OCI-LY7 (cell line): ENCODE measurements around the gene CORO2B. TPM values are rescaled to one million over a fixed set of nuclear protein-coding genes. Genes with fewer than 3 reads are reported as not detected.
A peak's percentile ranks its signal among the peaks of the same experiment; 100 is the strongest.

Source experiments
- BruUV-seq: library from RNA; stranded (reverse); fragments of 400-500 nt; replicated peaks from 2 replicates; lab custom pipeline; 2021; lab: Mats Ljungman, UMichigan
- CTCF ChIA-PET: fragments of 300-600 bp; sonication (Branson Sonifier 250); formaldehyde crosslinking; loops from one replicate; lab custom pipeline; 2022; ENCODE audit warnings: antibody characterized with exemption; ENCODE audit not compliant: unreplicated experiment; lab: Charles Lee
- POLR2A ChIA-PET: fragments of 300-600 bp; sonication (Branson Sonifier 250); formaldehyde crosslinking; loops from one replicate; lab custom pipeline; 2022; ENCODE audit warnings: antibody characterized with exemption; lab: Charles Lee
- DNase-seq: peaks from one replicate; pipeline ENCODE4 v3.0.0-alpha.2; 2015; ENCODE audit warnings: low spot score
- H2AFZ ChIP-seq: fragments of 200-600 bp; sonication (generic), shearing (Covaris generic); 2 replicates; pipeline ENCODE4 v1.6.1; 2014; ENCODE audit warnings: mild to moderate bottlenecking, antibody characterized with exemption, low read length, moderate library complexity
- H3K27ac ChIP-seq: fragments of 200-600 bp; sonication (generic); 2 replicates; pipeline ENCODE4 v1.5.1; 2014; ENCODE audit warnings: mixed run types, low read depth, mild to moderate bottlenecking, moderate library complexity, low read length, inconsistent platforms; ENCODE audit not compliant: poor library complexity, severe bottlenecking
- H3K36me3 ChIP-seq: fragments of 200-600 bp; sonication (generic); 2 replicates; pipeline ENCODE4 v1.6.1; 2014; ENCODE audit warnings: mild to moderate bottlenecking, antibody characterized with exemption, low read length, moderate library complexity, mixed read lengths; ENCODE audit not compliant: insufficient read depth
- H3K4me1 ChIP-seq: fragments of 200-600 bp; sonication (generic); 2 replicates; pipeline ENCODE4 v1.5.1; 2014; ENCODE audit warnings: mild to moderate bottlenecking, low read length; ENCODE audit not compliant: insufficient read depth, poor library complexity, severe bottlenecking
- H3K4me2 ChIP-seq: fragments of 200-600 bp; sonication (generic); 2 replicates; pipeline ENCODE4 v1.6.1; 2014; ENCODE audit warnings: mild to moderate bottlenecking, low read length
- H3K4me3 ChIP-seq: fragments of 200-600 bp; sonication (generic); 2 replicates; pipeline ENCODE4 v1.5.1; 2014; ENCODE audit warnings: mild to moderate bottlenecking, low read depth, low read length; ENCODE audit not compliant: poor library complexity, severe bottlenecking
- H3K79me2 ChIP-seq: fragments of 200-600 bp; sonication (generic); 2 replicates; pipeline ENCODE4 v1.6.1; 2016; ENCODE audit warnings: low read depth, mild to moderate bottlenecking, low read length, moderate library complexity, mixed read lengths; ENCODE audit not compliant: insufficient read depth
- H3K9me2 ChIP-seq: fragments of 200-600 bp; sonication (generic); 2 replicates; pipeline ENCODE4 v1.6.1; 2016; ENCODE audit warnings: mild to moderate bottlenecking, low read length, mixed read lengths; ENCODE audit not compliant: insufficient read depth
- H3K9me3 ChIP-seq: fragments of 200-600 bp; sonication (generic); 2 replicates; pipeline ENCODE4 v1.6.1; 2014; ENCODE audit warnings: mild to moderate bottlenecking, mixed run types, low read length, mixed read lengths
- H4K20me1 ChIP-seq: fragments of 200-600 bp; sonication (generic); 2 replicates; pipeline ENCODE4 v1.6.1; 2014; ENCODE audit warnings: mild to moderate bottlenecking, antibody characterized with exemption, low read length, moderate library complexity, mixed read lengths; ENCODE audit not compliant: insufficient read depth
- EZH2phosphoT487 ChIP-seq: fragments of 200-600 bp; sonication (generic); IDR thresholded peaks from 2 replicates; pipeline ENCODE4 v1.6.1; 2018; ENCODE audit warnings: low read depth, borderline replicate concordance, mild to moderate bottlenecking, mixed run types, antibody characterized with exemption, low read length, moderate library complexity, mixed read lengths
- intact Hi-C: fragments of 100-400 bp; cut with micrococcal nuclease; formaldehyde crosslinking; loops from one replicate; pipeline ENCODE4 v1.10.0; 2022; ENCODE audit not compliant: unreplicated experiment
- total RNA-seq, 2 experiments: library from RNA; depleted of rRNA in 1 of 2; stranded (reverse); fragments of >200 nt in 1 of 2; shearing (Covaris generic) in 1 of 2; gene quantifications; 2 replicates each; pipeline ENCODE4 v1.2.3, GENCODE V29; 2014 to 2022
- TF ChIP-seq, protein P1 (sequence below): fragments of 200-600 bp; sonication (generic); conservative IDR thresholded peaks from 2 replicates; pipeline ENCODE4 v1.5.1; 2014; ENCODE audit warnings: mild to moderate bottlenecking, antibody characterized with exemption, low read length, moderate library complexity, mixed read lengths

The CORO2B gene
- total RNA-seq, 2 experiments from 2014 or later = 7.4 to 12.5 TPM

DNA sequence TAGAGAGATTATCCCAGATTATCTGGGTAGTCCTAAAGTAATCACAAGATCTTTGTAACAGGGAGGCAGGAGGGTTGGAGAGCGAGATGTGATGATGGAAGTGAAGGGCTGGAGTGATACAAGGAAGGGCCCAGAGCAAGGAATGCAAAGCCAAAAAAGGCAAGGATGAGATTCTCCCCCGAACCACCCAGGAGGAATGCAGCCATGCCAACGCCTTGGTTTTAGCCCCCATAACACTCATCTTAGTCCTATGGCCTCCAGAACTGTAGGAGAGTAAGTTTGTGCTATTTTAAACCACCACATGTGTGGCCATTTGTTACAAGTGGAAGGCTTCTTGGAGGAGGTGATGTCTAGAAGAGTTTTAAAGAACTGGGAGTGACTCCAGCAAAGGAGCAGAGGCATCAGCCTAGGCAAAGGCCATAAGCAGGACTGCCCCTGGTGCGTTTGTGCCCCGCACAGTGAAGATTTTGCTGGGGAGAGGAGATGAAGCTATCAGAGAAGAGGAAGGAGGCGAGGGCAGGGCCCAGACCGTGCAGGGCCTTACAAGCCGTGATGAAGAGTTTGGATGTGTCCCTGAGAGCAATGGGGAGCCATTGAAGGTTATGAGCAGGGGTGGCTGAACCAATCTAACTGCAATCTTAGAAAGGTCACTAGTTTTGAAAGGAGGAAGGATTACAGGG is 25.3 kb upstream of the CORO2B start:
- intact Hi-C loops = loop anchor here (5.0 kb wide), 1 partner anchor 246 kb away; no protein-coding TSS in a partner anchor
- Histone ChIP-seq H4K20me1 (no peaks in the 10 kb centered on the region), H3K4me2 (no peak overlapping the region), H3K27ac (no peak overlapping the region), H3K4me3 (no peak overlapping the region), H3K9me3 (no peaks in the 10 kb centered on the region), H3K9me2 (no peaks in the 10 kb centered on the region), H3K36me3 (no peaks in the 10 kb centered on the region), H2AFZ (no peak overlapping the region), H3K4me1 (peaks cover 15% of the 10 kb centered on the region), H3K79me2 (no peaks in the 10 kb centered on the region)
- DNase-seq = no peak
- no peak for TF ChIP-seq EZH2phosphoT487
- TF ChIP-seq, protein P1, sequence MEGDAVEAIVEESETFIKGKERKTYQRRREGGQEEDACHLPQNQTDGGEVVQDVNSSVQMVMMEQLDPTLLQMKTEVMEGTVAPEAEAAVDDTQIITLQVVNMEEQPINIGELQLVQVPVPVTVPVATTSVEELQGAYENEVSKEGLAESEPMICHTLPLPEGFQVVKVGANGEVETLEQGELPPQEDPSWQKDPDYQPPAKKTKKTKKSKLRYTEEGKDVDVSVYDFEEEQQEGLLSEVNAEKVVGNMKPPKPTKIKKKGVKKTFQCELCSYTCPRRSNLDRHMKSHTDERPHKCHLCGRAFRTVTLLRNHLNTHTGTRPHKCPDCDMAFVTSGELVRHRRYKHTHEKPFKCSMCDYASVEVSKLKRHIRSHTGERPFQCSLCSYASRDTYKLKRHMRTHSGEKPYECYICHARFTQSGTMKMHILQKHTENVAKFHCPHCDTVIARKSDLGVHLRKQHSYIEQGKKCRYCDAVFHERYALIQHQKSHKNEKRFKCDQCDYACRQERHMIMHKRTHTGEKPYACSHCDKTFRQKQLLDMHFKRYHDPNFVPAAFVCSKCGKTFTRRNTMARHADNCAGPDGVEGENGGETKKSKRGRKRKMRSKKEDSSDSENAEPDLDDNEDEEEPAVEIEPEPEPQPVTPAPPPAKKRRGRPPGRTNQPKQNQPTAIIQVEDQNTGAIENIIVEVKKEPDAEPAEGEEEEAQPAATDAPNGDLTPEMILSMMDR = no peak
- no TSS peak for BruUV-seq
- CTCF ChIA-PET = interaction anchor here (0.8 to 3.2 kb wide), 3 partner anchors 38 to 120 kb away, joined by 3 to 19 read pairs (median 4); no protein-coding TSS in a partner anchor
- POLR2A ChIA-PET = interaction anchor here (0.7 kb wide), 1 partner anchor 121 kb away, joined by 7 read pairs; no protein-coding TSS in a partner anchor

DNA sequence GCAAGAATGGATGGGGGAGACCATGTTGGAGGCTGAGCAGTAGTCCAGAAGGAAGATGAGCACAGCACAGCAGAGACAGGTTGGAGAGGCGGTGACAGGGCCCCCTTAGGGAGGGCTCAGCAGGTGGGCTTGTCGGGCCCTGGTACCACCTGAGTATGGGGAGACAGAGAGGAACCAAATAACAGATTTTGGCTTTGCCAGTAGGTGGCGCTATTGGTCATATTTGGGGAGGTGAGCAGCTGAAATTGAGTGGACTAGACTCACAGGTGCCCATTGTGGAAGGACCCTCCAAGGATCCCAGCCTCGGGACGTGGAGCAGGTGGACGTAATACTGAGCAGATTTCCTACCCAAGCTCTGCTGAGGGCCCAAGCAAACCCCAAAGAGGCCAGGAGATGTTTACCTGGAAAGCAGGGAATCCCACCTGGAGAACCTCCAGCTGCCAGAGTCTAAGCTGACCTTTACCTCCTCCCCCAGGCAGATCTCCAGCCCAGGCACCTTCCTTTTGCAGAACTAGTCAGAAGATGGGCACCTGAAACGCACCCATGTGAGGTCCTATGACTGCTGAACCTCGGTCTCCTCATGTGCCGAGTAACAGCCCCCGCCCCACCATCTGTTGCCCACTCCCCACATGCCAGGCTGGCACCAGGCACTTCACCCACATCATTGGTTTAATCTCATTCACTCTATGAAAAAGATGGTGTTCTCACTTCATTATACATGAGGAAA is 24.6 kb upstream of the CORO2B start:
- intact Hi-C loops = loop anchor here (1.0 to 5.0 kb wide), 4 partner anchors 120 to 371 kb away; no protein-coding TSS in a partner anchor
- Histone ChIP-seq H3K4me2 (no peak overlapping the region), H3K27ac (no peak overlapping the region), H3K4me1 (peaks cover 22% of the 10 kb centered on the region), H4K20me1 (no peaks in the 10 kb centered on the region), H3K36me3 (no peaks in the 10 kb centered on the region), H3K9me2 (no peaks in the 10 kb centered on the region), H3K79me2 (no peaks in the 10 kb centered on the region), H3K9me3 (no peaks in the 10 kb centered on the region), H3K4me3 (no peak overlapping the region), H2AFZ (no peak overlapping the region)
- peak; percentile 81 for DNase-seq
- no peak for TF ChIP-seq EZH2phosphoT487
- TF ChIP-seq, protein P1 = peak; percentile 94
- POLR2A ChIA-PET = interaction anchor here (1.8 kb wide), 1 partner anchor 120 kb away, joined by 6 read pairs; no protein-coding TSS in a partner anchor
- BruUV-seq = no TSS peak
- CTCF ChIA-PET = interaction anchor here (1.0 to 3.2 kb wide), 4 partner anchors 37 to 119 kb away, joined by 3 to 19 read pairs (median 6); no protein-coding TSS in a partner anchor
